PC-9 (cell line): Measurements from ENCODE around the gene ZNF888.

Experiments used
- EZH2 ChIP-seq: fragments of 200-600 bp; sonication (generic); IDR thresholded peaks from 2 replicates; pipeline ENCODE4 v1.8.0; 2017; ENCODE audit warnings: antibody characterized with exemption, low read depth
- TF ChIP-seq, protein P1 (sequence below): fragments of 200-600 bp; sonication (generic); conservative IDR thresholded peaks from 2 replicates; pipeline ENCODE4 v1.6.1; 2017; ENCODE audit warnings: mixed run types, antibody characterized with exemption, mild to moderate bottlenecking, moderate library complexity

DNA sequence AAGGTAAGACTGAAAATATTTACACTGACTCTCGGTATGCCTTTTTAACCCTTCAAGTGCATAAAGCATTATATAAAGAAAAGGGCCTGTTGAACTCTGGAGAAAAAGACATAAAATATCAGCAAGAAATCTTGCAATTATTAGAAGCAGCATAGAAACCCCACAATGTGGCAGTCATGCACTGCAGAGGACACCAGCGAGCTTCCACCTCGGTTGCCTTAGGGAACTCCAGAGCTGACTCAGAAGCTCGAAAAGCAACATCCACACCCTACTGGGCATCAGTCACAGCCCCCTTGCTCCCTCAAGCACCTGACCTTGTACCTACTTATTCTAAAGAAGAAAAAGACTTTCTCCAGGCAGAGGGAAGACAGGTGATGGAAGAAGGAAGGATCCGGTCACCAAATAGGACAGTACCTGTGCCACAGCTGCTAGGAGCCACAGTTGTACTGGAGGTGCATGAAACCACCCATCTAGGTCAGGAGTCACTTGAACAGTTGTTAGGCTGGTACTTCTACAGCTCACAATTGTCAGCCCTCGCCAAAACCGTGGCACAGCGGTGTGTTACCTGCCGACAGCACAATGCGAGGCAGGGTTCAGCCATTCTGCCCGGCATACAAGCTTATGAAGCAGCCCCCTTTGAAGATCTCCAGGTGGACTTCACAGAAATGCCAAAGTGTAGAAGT lies 36.5 kb upstream of the ZNF888 start:
- TF ChIP-seq, protein P1, sequence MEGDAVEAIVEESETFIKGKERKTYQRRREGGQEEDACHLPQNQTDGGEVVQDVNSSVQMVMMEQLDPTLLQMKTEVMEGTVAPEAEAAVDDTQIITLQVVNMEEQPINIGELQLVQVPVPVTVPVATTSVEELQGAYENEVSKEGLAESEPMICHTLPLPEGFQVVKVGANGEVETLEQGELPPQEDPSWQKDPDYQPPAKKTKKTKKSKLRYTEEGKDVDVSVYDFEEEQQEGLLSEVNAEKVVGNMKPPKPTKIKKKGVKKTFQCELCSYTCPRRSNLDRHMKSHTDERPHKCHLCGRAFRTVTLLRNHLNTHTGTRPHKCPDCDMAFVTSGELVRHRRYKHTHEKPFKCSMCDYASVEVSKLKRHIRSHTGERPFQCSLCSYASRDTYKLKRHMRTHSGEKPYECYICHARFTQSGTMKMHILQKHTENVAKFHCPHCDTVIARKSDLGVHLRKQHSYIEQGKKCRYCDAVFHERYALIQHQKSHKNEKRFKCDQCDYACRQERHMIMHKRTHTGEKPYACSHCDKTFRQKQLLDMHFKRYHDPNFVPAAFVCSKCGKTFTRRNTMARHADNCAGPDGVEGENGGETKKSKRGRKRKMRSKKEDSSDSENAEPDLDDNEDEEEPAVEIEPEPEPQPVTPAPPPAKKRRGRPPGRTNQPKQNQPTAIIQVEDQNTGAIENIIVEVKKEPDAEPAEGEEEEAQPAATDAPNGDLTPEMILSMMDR = no peak
- TF ChIP-seq EZH2 = no peak
